Keratinocyte (primary cell): ENCODE data around the gene AGO3. TPM values are rescaled to one million over a fixed set of nuclear protein-coding genes. Genes with fewer than 3 reads are reported as not detected.

Source experiments
- DNase-seq: peaks from one replicate; pipeline ENCODE4 v3.0.0-alpha.2; 2011; ENCODE audit warnings: low read depth, missing footprints, low spot score
- FAIRE-seq: peaks from 2 replicates; lab custom pipeline; 2011; peaks lifted over from hg19 to GRCh38; lab: Jason Lieb, UNC
- H2AFZ ChIP-seq: 2 replicates; pipeline ENCODE4 v1.6.0; 2012; ENCODE audit warnings: low read length, control low read depth, inconsistent platforms; ENCODE audit not compliant: control insufficient read depth
- H3K27ac ChIP-seq: 2 replicates; pipeline ENCODE4 v1.5.1; 2011; ENCODE audit warnings: low read length; ENCODE audit not compliant: control insufficient read depth, insufficient read depth
- H3K27me3 ChIP-seq: 3 replicates; pipeline ENCODE4 v1.6.0; 2011; ENCODE audit warnings: low read length; ENCODE audit not compliant: control insufficient read depth, insufficient read depth; ENCODE audit errors: extremely low read depth
- H3K36me3 ChIP-seq, 2 experiments: 2 replicates in 1 of 2; 3 replicates in 1 of 2; pipeline ENCODE4 v1.5.1; 2011; ENCODE audit warnings: low read length in 2 of 2, mild to moderate bottlenecking in 1 of 2; ENCODE audit not compliant: control insufficient read depth in 2 of 2, insufficient read depth in 2 of 2; ENCODE audit errors: extremely low read depth in 1 of 2
- H3K4me1 ChIP-seq: 3 replicates; pipeline ENCODE4 v1.5.1; 2011; ENCODE audit warnings: low read length; ENCODE audit not compliant: control insufficient read depth, insufficient read depth; ENCODE audit errors: extremely low read depth
- H3K4me2 ChIP-seq: 3 replicates; pipeline ENCODE4 v1.6.0; 2011; ENCODE audit warnings: low read depth, low read length; ENCODE audit not compliant: control insufficient read depth, insufficient read depth; ENCODE audit errors: extremely low read depth
- H3K4me3 ChIP-seq, 3 experiments: fragments of 200-600 bp in 1 of 3; sonication (generic) in 1 of 3; 2 replicates in 2 of 3; 3 replicates in 1 of 3; pipeline ENCODE4 v1.5.1; 2011 to 2016; ENCODE audit warnings: low read length in 3 of 3, mild to moderate bottlenecking in 3 of 3, control low read depth in 2 of 3, inconsistent platforms in 1 of 3, low read depth in 1 of 3, mixed read lengths in 1 of 3, mixed run types in 1 of 3, moderate library complexity in 1 of 3; ENCODE audit not compliant: control insufficient read depth in 2 of 3, insufficient read depth in 2 of 3; ENCODE audit errors: extremely low read depth in 1 of 3
- H3K79me2 ChIP-seq: 2 replicates; pipeline ENCODE4 v1.6.0; 2012; ENCODE audit warnings: low read length; ENCODE audit not compliant: control insufficient read depth, insufficient read depth
- H3K9ac ChIP-seq: 3 replicates; pipeline ENCODE4 v1.6.0; 2011; ENCODE audit warnings: low read length; ENCODE audit not compliant: control insufficient read depth, insufficient read depth; ENCODE audit errors: extremely low read depth
- H3K9me1 ChIP-seq: 3 replicates; pipeline ENCODE4 v1.6.0; 2011; ENCODE audit warnings: low read length; ENCODE audit not compliant: control insufficient read depth, insufficient read depth; ENCODE audit errors: extremely low read depth
- H3K9me3 ChIP-seq: 2 replicates; pipeline ENCODE4 v1.5.1; 2012; ENCODE audit warnings: low read depth, low read length; ENCODE audit not compliant: control insufficient read depth
- H4K20me1 ChIP-seq: 3 replicates; pipeline ENCODE4 v1.6.0; 2011; ENCODE audit warnings: low read length; ENCODE audit not compliant: control insufficient read depth, insufficient read depth; ENCODE audit errors: extremely low read depth
- EZH2 ChIP-seq: IDR thresholded peaks from one replicate; pipeline ENCODE4 v1.6.1; 2012; ENCODE audit warnings: inconsistent platforms, mild to moderate bottlenecking, low read length, moderate library complexity
- dilution Hi-C: fragments of 300-500 bp; cut with MboI; formaldehyde crosslinking; loops from one replicate; pipeline ENCODE4 v1.7.0; 2020; ENCODE audit warnings: low sequenced_read_pairs; ENCODE audit not compliant: extremely low pct_ligation_motif_present
- polyA plus RNA-seq, 5 experiments: library from polyadenylated mRNA; depleted of rRNA in 3 of 5; stranded (reverse) in 3 of 5; stranded (forward) in 1 of 5; unstranded in 1 of 5; fragments of >200 nt; gene quantifications; 1 replicate in 1 of 5; 2 replicates in 3 of 5; 3 replicates in 1 of 5; pipeline versions ENCODE4 v1.2.1 to v1.2.3, GENCODE V29; 2011 to 2012; ENCODE audit warnings: missing spikeins in 2 of 5, low read depth in 1 of 5, low replicate concordance in 1 of 5
- TF ChIP-seq, protein P1 (sequence below), 3 experiments: IDR thresholded peaks in 1 of 3; conservative IDR thresholded peaks in 1 of 3; optimal IDR thresholded peaks in 1 of 3; 2 replicates in 2 of 3; 3 replicates in 1 of 3; pipeline versions ENCODE3 to v1.5.1; 2011; ENCODE audit warnings: low read length in 3 of 3, mild to moderate bottlenecking in 3 of 3, moderate library complexity in 2 of 3, control low read depth in 1 of 3, inconsistent platforms in 1 of 3; ENCODE audit not compliant: insufficient read depth in 2 of 3; ENCODE audit errors: extremely low read depth in 1 of 3

Gene AGO3
- polyA plus RNA-seq, 1 donor (not counting 4 experiments of a cell fraction or from before 2014, with no cell fraction given): 14.0 TPM

DNA sequence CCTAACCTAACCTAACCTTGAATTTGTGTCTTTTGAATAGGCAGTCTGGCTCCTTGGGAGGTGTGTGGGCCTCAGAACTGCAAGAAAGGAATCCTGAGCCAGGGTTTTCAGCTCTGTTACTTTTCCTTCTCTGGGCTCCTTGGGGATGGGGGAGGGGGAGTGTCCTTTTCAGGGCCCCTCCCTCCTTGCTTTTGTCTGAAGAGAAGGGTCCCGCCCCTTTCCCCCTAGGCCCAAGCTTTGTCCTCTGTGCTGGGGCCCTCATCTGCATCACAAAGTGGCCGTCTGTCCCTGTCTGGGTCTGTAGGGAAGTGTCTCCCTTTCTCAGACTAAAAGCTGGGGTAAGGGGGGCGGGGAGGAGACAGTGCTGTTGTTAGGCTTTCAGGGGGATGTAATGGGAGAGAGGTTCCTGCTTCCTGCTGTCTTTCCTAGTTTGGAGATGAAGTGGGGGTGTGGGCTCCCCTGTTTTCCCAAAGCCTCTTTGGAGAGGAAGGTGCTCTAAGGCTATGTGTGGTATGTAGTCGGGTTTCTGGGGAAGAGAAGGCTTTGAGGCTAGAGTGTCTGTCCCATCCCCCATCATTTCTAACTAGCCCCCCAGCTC, 44.8 kb upstream of the AGO3 start:
- H3K9me1 ChIP-seq: peaks cover 3% of the 10 kb centered on the region
- peaks cover 7% of the 10 kb centered on the region for H3K79me2 ChIP-seq
- H2AFZ ChIP-seq: no peak overlapping the region
- DNase-seq (no peak), FAIRE-seq (no peak)
- no peaks in the 10 kb centered on the region for H3K4me1 ChIP-seq
- no peak overlapping the region for H3K27ac ChIP-seq
- H4K20me1 ChIP-seq: no peaks in the 10 kb centered on the region
- H3K36me3 ChIP-seq: peaks cover 0 to 4% of the 10 kb centered on the region in 2 experiments
- no peak for TF ChIP-seq EZH2
- TF ChIP-seq, protein P1, sequence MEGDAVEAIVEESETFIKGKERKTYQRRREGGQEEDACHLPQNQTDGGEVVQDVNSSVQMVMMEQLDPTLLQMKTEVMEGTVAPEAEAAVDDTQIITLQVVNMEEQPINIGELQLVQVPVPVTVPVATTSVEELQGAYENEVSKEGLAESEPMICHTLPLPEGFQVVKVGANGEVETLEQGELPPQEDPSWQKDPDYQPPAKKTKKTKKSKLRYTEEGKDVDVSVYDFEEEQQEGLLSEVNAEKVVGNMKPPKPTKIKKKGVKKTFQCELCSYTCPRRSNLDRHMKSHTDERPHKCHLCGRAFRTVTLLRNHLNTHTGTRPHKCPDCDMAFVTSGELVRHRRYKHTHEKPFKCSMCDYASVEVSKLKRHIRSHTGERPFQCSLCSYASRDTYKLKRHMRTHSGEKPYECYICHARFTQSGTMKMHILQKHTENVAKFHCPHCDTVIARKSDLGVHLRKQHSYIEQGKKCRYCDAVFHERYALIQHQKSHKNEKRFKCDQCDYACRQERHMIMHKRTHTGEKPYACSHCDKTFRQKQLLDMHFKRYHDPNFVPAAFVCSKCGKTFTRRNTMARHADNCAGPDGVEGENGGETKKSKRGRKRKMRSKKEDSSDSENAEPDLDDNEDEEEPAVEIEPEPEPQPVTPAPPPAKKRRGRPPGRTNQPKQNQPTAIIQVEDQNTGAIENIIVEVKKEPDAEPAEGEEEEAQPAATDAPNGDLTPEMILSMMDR (optimal IDR thresholded peaks at IDR 0.05 in 1 of 3, IDR thresholded peaks at IDR 0.05 in 1 of 3, conservative IDR thresholded peaks at IDR 0.05 in 1 of 3; ENCODE audit: extremely low read depth in 1 of 3, insufficient read depth in 2 of 3, low read length in 3 of 3): no peak
- H3K4me2 ChIP-seq: no peak overlapping the region
- no peaks in the 10 kb centered on the region for H3K9me3 ChIP-seq
- H3K27me3 ChIP-seq: no peaks in the 10 kb centered on the region
- dilution Hi-C loops: no loop called here
- no peak overlapping the region for H3K4me3 ChIP-seq
- H3K9ac ChIP-seq: no peak overlapping the region

DNA sequence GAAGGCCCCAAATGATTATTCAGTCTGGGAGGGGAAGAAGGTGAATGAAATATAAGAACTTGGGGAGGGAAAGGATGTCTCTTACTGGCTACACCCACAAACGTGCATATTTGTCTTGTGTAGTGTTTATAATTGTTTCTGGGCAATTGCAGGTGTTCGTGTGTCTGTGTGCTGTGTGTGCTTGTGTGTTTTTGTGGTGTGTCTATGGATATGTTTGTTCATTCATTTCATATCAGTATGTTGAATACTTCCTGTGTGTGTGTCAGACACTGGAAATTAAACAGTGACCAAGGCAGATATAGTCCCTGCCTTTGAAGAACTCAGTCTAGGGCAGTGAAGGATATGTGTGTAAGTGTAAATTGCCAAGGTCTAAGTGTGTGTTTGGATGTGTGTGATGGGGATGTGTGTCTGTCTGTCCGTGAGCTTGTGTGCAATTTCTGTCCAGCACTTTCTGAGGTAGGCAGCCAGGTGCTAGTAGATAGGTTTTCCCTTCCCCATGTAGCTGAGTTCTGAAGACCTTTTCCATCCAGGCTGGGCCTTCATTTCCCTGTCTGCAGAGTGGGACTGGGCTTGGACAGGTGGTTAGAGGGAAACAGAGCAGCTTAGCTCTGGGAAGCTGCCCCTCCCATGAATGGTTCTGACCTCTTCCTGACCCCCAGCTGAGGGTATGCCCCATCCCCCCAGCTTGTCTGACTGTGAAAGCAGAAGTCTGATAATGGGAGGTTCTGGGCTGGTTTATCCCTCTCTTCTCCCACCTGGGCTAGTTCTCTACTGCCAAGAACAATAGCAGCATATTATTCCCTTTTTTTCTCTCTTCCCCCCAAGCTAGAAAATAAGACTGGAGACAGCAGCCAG, 44.1 kb upstream of the AGO3 start:
- DNase-seq: no peak
- Histone ChIP-seq H3K9ac (no peak overlapping the region), H3K4me3 (no peak overlapping the region), H3K9me3 (no peaks in the 10 kb centered on the region), H2AFZ (no peak overlapping the region), H3K4me1 (no peaks in the 10 kb centered on the region), H3K27ac (no peak overlapping the region), H3K27me3 (no peaks in the 10 kb centered on the region), H3K79me2 (peaks cover 7% of the 10 kb centered on the region), H4K20me1 (no peaks in the 10 kb centered on the region), H3K9me1 (peaks cover 3% of the 10 kb centered on the region), H3K36me3 (peaks cover 0 to 4% of the 10 kb centered on the region in 2 experiments), H3K4me2 (no peak overlapping the region)
- FAIRE-seq: no peak
- dilution Hi-C loops: no loop called here
- no peak for TF ChIP-seq EZH2
